T-helper 1 cell treated with Interleukin-12 subunit alpha and Interleukin-12 subunit beta and Interleukin-4 antibody, amounts not matched to agents 30 μg/mL and 1 μg/mL, for 36 hours (primary cell): ENCODE data around the gene AGXT2.
A peak's percentile ranks its signal among the peaks of the same experiment; 100 is the strongest.
"Not testable (repeated sequence)": the region's sequence is repeated elsewhere in the genome, so short reads cannot be mapped to it uniquely, and the experiment has no call there.

Experiments used
- H3K27ac Mint-ChIP-seq: one replicate; pipeline ENCODE4 v1.8.0; 2021; ENCODE audit warnings: mild to moderate bottlenecking, mixed read lengths
- H3K27me3 Mint-ChIP-seq: one replicate; pipeline ENCODE4 v1.8.0; 2021; ENCODE audit warnings: low read depth, mixed read lengths
- H3K36me3 Mint-ChIP-seq: one replicate; pipeline ENCODE4 v1.8.0; 2021; ENCODE audit warnings: low read depth, mixed read lengths
- H3K4me1 Mint-ChIP-seq: one replicate; pipeline ENCODE4 v1.8.0; 2021; ENCODE audit warnings: low read depth, mixed read lengths
- H3K4me3 Mint-ChIP-seq: one replicate; pipeline ENCODE4 v1.8.0; 2021; ENCODE audit warnings: mild to moderate bottlenecking, moderate library complexity, mixed read lengths
- H3K9me3 Mint-ChIP-seq: one replicate; pipeline ENCODE4 v1.8.0; 2021; ENCODE audit warnings: mixed read lengths

AGXT2 gene

DNA sequence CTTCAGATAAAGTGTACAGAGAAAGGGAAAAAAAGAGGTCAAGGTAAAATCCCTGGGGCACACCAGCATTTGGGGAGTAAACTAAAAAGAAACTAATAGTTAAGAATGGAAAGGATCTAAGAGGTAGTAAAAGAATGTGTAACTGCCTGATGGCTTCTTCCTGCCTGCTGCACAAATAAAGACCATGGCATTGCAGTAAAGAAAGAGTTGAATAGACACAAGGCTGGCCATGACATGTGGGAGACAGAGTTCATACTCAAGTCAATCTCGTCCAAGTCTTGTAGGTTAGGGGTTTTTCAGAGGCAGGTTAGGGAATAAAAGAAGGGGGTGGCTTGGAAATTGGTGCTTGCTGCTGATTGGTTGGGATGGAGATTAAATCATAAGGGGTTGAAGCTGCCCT, 60.8 kb downstream of the AGXT2 start:
- Mint-ChIP-seq H3K27me3 (peaks cover 14% of the 10 kb centered on the region), H3K9me3 (peaks cover 23% of the 10 kb centered on the region), H3K4me3 (no peak overlapping the region), H3K36me3 (peaks cover 2% of the 10 kb centered on the region), H3K4me1 (no peaks in the 10 kb centered on the region), H3K27ac (no peak overlapping the region)

GRCh38 chr5:34982823-34983222, 64.9 kb downstream of the AGXT2 start:
- no peak overlapping the region for H3K4me3 Mint-ChIP-seq
- no peaks in the 10 kb centered on the region for H3K36me3 Mint-ChIP-seq
- H3K4me1 Mint-ChIP-seq = no peaks in the 10 kb centered on the region
- no peak overlapping the region for H3K27ac Mint-ChIP-seq
- peaks cover 23% of the 10 kb centered on the region for H3K9me3 Mint-ChIP-seq
- peaks cover 6% of the 10 kb centered on the region for H3K27me3 Mint-ChIP-seq

GRCh38 chr5:34978681-34979080, 69.1 kb downstream of the AGXT2 start:
- Mint-ChIP-seq H3K4me1 (no peaks in the 10 kb centered on the region), H3K27me3 (peaks cover 4% of the 10 kb centered on the region), H3K4me3 (no peak overlapping the region), H3K36me3 (no peaks in the 10 kb centered on the region), H3K9me3 (no peaks in the 10 kb centered on the region), H3K27ac (no peak overlapping the region)

DNA sequence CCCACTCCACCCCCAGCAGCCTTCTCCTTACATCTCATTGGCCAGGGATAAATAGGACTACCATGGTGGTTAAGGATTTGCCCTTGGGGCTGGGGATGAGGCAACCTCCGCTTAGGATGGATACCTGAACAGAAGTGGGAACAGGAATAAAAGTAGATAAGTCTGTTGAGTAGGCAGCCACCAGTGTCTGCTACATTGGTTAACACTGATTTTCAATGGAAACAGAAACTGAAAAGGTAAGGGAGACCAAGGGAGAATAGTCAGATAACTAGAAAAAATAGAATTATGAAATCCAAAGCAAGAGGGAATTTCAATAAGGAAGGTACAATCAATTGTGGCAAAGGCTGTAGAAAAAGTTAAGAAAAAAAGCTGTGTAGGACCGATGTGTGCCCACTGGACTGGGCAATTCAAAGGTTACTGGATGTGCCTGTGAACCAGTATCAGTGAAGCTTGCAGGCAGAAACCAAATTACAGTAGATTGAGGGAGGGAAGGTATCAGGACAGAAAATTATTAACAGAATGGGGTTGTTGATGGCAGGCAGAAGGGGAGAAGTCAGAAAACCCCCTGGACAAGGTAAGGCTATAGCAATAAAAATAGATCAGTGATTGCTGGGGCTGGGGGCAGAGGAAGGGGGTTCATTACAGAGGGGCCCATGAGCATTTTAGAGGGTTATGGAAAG, 69.7 kb downstream of the AGXT2 start:
- no peaks in the 10 kb centered on the region for H3K36me3 Mint-ChIP-seq
- H3K4me1 Mint-ChIP-seq = no peaks in the 10 kb centered on the region
- H3K27me3 Mint-ChIP-seq = peaks cover 4% of the 10 kb centered on the region
- H3K4me3 Mint-ChIP-seq = no peak overlapping the region
- H3K27ac Mint-ChIP-seq = no peak overlapping the region
- H3K9me3 Mint-ChIP-seq = no peaks in the 10 kb centered on the region

DNA sequence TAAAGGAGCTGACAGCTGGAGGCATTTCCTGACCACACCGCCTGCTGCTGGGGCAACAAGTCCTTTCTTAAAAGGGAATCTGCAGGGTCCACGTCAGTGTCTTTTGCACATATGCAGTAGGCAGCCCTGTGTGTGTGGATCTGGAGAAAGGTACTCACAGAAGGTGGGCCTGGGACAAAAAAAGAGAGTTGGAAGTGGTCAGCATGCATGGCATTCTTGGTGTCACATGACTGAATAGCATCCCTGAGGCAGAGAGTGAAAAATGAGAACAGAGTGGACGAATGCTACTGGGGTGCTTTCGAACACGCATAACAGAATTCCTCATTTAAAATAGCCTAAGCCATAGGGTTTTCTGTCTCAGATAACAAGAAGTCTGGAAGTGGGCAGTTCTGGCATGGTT, 71.4 kb downstream of the AGXT2 start:
- peaks cover 4% of the 10 kb centered on the region for H3K27me3 Mint-ChIP-seq
- H3K4me3 Mint-ChIP-seq = no peak overlapping the region
- H3K4me1 Mint-ChIP-seq = no peaks in the 10 kb centered on the region
- no peak overlapping the region for H3K27ac Mint-ChIP-seq
- no peaks in the 10 kb centered on the region for H3K36me3 Mint-ChIP-seq
- H3K9me3 Mint-ChIP-seq = no peaks in the 10 kb centered on the region

- H3K4me3 Mint-ChIP-seq, H3K4me1 Mint-ChIP-seq, H3K27me3 Mint-ChIP-seq, H3K27ac Mint-ChIP-seq, H3K9me3 Mint-ChIP-seq, H3K36me3 Mint-ChIP-seq: not testable (repeated sequence)
These were observed 76.1 kb downstream of the AGXT2 start for GRCh38 chr5:34971655-34972054.

- Mint-ChIP-seq H3K27ac (no peak overlapping the region), H3K36me3 (peaks cover 11% of the 10 kb centered on the region), H3K9me3 (peaks cover 11% of the 10 kb centered on the region), H3K27me3 (peaks cover under 1% of the 10 kb centered on the region), H3K4me1 (no peaks in the 10 kb centered on the region), H3K4me3 (no peak overlapping the region)
These were observed 77.2 kb downstream of the AGXT2 start for GRCh38 chr5:34970552-34970951.

- H3K9me3 Mint-ChIP-seq = peaks cover 16% of the 10 kb centered on the region
- no peaks in the 10 kb centered on the region for H3K4me1 Mint-ChIP-seq
- peaks cover 13% of the 10 kb centered on the region for H3K36me3 Mint-ChIP-seq
- H3K27me3 Mint-ChIP-seq = no peaks in the 10 kb centered on the region
- no peak overlapping the region for H3K27ac Mint-ChIP-seq
- H3K4me3 Mint-ChIP-seq = no peak overlapping the region
These were observed 79.5 kb downstream of the AGXT2 start for GRCh38 chr5:34968258-34968657.

DNA sequence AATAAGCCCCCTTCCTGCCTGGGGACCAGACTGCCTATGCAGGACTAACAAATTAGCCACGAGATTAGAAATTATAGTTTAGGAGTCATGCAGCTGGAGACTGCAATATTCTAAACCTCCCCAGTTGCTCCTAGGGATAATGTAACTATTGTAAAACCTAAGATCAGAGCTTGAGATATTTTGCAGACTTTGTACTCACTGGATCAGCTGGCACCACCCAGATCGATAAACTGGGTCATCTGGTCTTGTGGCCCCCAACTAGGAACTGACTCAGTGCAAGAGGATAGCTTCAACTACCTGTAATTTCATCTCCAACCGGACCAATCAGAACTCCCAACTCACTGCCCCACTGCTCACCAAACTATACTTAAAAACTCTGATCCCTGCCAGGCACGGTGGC, 80.2 kb downstream of the AGXT2 start:
- no peak overlapping the region for H3K27ac Mint-ChIP-seq
- peaks cover 13% of the 10 kb centered on the region for H3K36me3 Mint-ChIP-seq
- no peaks in the 10 kb centered on the region for H3K27me3 Mint-ChIP-seq
- no peaks in the 10 kb centered on the region for H3K4me1 Mint-ChIP-seq
- H3K4me3 Mint-ChIP-seq = no peak overlapping the region
- peaks cover 16% of the 10 kb centered on the region for H3K9me3 Mint-ChIP-seq

- peaks cover 20% of the 10 kb centered on the region for H3K4me1 Mint-ChIP-seq
- peaks cover 16% of the 10 kb centered on the region for H3K36me3 Mint-ChIP-seq
- no peaks in the 10 kb centered on the region for H3K9me3 Mint-ChIP-seq
- H3K4me3 Mint-ChIP-seq = no peak overlapping the region
- peak overlapping the region; percentile 27 for H3K27ac Mint-ChIP-seq
- H3K27me3 Mint-ChIP-seq = no peaks in the 10 kb centered on the region
These were observed 88.4 kb downstream of the AGXT2 start for GRCh38 chr5:34959323-34959722.

- Mint-ChIP-seq H3K9me3 (no peaks in the 10 kb centered on the region), H3K27me3 (no peaks in the 10 kb centered on the region), H3K36me3 (peaks cover 19% of the 10 kb centered on the region), H3K4me3 (no peak overlapping the region), H3K27ac (no peak overlapping the region), H3K4me1 (peaks cover 20% of the 10 kb centered on the region)
These were observed 89.7 kb downstream of the AGXT2 start for GRCh38 chr5:34957857-34958690.

GRCh38 chr5:34957321-34957720, 90.4 kb downstream of the AGXT2 start:
- no peaks in the 10 kb centered on the region for H3K9me3 Mint-ChIP-seq

More at GRCh38 chr5:34957321-34957720, 90.4 kb downstream of the AGXT2 start:
- peaks cover 22% of the 10 kb centered on the region for H3K36me3 Mint-ChIP-seq
- H3K4me3 Mint-ChIP-seq = no peak overlapping the region
- no peaks in the 10 kb centered on the region for H3K27me3 Mint-ChIP-seq
- H3K27ac Mint-ChIP-seq = no peak overlapping the region
- H3K4me1 Mint-ChIP-seq = peaks cover 20% of the 10 kb centered on the region
